Eye (tissue), 1 donor: ENCODE results near the gene KRTAP5-9.
"Not testable (repeated sequence)": the region's sequence is repeated elsewhere in the genome, so short reads cannot be mapped to it uniquely, and the experiment has no call there.

Experiments
- DNase-seq: peaks from one replicate; pipeline ENCODE4 v3.0.0-alpha.2; 2015

Gene KRTAP5-9, protein sequence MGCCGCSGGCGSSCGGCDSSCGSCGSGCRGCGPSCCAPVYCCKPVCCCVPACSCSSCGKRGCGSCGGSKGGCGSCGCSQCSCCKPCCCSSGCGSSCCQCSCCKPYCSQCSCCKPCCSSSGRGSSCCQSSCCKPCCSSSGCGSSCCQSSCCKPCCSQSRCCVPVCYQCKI

DNA sequence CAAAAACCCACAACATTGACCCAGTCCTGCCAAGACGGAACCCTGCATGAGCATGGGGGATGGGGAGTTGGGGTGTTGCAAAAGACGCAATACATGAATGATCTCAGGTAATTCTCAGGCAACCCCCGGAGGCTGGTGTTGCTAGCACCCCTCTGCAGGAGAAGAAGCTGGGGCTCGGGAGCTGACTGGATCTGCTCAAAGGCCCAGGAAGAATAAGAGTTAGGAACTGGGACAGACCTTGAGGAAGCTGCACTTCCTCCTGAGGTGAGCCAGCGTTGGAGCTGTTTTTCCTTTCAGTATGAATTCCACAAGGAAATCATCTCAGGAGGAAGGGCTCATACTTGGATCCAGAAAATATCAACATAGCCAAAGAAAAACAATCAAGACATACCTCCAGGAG, at the start of gene KRTAP5-9:
Gene KRTAP5-9 (plus strand): TSS at position 301 of the 400 bp plus-strand sequence. CDS start 238 bp downstream, outside the sequence.
- no peak for DNase-seq

DNA sequence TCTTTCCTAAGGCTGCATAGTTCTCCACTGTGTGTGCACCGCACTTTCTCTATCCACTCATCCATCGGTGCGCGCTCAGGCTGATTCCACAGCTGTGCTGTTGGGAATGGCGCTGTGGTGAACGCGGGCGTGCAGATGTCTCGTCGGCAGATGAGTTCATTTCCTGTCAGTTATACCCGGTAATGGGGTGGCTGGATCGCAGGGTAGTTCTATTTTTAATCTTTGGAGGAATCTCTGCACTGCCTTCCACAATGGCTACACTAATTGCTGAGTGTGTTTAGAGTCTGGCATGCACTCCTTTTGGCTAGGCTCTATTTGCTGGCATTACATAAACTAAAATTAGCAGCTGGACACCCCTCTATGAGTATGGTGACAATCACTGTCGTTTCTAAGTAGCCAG, 49.1 kb upstream of the KRTAP5-9 start:
- no peak for DNase-seq

DNA sequence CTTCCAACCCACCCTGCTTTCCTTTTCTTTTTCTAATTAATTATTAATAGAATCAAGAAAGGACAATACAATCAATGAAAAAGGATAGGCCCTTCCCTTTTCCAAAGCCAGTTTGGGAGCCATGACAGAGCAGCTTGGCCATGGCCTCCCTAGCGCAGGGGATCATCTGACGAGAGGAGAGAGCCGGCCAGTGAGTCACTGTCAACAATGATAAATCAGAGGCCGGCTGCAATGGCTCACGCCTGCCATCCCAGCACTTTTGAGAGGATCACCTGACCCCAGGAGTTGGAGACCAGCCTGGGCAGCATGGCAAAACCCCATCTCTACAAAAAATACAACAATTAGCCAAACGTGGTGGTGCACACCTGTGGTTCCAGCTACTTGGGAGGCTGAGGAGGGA, 48.7 kb upstream of the KRTAP5-9 start:
- DNase-seq, result no peak

DNA sequence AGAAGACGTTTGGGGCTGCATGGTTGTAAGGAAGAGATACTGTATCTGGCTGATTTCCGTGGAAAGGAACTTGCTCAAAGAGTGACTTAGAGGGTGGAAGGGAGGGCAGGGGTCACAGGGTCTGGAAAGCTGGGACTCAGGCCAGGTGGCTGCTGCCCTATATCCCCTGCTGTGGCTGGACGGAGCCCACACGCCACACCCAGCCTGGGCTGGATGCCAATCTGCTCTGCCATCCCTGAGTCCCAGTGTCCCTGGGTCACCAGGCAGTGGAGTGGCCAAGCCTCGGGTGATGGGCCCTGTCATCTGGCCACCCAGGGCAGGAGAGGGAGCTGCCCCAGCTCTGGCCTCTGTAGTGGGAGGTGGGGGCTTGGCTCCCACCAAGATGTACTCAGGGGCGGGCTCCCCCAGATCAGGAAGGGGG, 47.6 kb upstream of the KRTAP5-9 start:
- DNase-seq, result no peak

DNA sequence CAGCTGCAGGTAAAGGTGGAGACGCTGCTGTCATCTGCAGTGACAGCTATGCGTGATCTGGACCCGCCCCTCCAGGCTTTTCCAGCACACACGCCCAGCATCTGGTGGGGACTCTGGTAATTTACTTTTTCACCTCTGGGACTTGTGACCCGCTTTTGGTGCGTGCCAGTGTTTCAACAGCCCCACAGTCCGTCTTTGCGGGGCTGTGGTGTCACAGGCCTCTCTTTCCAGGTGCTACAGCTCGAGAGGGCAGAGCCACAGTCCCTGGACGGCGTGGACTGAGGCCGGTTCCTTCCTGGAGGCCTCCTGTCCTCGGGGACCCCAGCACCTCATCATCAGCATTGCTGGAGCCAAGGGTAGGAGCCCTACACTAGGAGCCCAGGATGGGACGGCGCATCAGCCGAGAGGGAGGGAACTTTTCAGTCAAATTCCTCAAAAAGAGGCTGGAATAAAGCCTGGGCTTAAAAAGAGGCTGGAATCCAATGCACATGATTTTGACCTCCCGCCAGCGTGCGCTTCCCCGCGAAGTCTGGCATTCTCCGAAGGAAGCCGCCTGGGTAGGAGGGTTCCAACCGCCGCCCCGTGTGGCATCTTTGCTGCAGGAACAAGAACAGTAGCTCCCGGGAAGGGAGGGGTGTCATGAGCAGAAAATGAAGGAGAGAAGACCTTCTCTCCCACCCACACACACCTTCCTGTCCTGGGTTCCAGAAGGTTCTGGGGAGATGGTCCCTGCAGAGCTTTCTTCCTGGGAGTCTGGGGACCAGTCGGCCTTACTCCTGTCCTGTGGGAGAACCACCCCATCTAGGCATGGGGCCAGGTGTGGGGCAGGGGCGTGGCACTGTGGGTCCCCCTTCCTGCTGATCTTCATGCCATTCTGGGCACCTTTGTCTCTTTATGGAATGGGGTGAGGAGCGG, 46.9 kb upstream of the KRTAP5-9 start:
- no peak for DNase-seq

DNA sequence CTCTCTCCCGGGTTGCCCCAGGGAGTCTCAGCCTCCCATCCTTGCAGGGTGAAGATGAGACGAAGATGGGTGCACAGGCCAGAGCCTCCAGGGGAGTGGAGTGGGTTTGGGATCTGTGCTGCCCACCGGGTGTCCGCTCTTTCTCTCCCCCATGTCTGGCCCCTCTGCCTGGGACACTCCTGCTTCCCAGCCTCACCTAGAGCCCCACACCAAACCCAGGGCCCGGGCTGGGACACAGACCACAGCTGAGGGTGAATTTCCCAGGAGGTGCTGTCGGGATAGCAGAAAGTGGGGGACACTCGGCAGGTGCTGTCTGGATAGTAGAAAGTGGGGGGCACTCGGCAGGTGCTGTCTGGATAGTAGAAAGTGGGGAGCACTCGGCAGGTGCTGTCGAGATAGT, 46.2 kb upstream of the KRTAP5-9 start:
- no peak for DNase-seq

DNA sequence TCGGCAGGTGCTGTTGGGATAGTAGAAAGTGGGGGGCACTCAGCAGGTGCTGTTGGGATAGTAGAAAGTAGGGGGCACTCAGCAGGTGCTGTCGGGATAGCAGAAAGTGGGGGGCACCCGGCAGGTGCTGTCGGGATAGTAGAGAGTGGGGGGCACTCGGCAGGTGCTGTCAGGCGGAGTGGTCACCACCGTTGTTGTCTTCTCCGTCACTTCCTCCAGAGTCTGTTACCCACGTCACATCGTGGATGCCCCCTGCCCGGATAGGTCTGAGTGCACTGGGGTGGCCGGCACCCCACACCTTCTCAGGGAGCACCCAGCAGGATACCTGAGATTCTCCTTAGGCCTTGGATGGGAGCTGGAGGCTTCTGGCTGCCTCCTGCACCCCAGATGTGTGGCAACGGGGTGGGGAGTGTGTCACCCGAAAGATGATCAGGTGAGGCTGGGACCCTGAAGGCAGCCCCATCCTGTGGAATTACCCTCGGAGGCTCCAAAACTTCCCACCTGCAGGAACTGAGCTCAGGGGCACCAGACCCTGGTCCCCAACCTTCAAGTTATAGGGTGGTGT, 45.3 kb upstream of the KRTAP5-9 start:
- no peak for DNase-seq

DNA sequence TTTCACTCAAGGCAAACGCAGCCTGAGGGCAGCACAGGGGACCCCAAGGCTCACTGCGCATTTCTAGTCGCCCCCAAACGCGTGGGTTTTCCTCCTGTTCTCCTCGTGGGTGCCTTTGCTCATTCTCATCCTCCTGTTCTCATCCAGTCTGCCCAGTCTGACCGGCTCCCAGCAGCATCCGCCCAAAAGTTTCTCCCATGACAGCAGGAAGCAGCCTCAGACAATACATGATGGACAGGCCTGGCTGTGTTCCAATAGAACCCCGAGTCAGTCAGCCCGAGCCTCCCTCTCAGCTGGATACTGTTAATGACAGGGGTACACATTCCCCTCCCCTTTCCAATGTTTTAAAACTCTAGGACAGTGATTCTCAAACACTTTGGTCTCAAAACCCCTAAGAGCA, 43.7 kb upstream of the KRTAP5-9 start:
- DNase-seq, result peak; percentile 28

DNA sequence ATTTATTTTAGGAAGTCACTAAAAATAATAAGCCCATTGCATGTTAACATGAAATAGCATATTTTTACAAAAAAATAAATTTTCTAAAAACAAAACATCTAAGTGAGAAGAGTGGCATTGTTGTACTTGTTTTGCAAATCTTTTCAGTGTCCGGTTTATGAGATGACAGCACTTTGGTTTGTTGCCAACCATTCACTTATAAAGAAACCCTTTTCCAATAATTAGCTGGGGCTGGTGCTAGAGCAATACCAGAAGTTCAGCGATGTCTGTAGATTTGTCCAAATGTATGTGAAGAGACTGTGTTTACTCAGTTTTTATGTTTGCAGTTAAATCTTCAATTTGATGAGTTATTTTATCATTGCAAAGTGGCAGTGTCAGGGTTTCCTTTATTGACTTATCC, 43.2 kb upstream of the KRTAP5-9 start:
- DNase-seq, result no peak

DNA sequence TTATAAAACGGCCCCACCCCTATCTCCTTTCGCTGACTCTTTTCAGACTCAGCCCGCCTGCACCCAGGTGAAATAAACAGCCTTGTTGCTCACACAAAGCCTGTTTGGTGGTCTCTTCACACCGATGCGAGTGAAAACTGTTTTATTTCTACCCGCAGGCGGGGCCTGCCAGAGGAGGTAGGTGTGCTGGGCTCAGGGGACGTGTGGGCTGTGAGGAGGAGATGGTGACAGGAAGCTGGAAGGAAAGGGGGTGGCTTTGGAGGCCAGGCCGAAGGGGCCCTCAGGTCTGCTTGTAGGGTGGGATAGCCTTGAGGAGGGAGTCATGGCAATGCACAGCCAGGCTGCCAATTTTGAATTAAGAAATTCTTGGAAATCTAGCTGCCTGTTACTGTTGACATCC, 42.4 kb upstream of the KRTAP5-9 start:
- DNase-seq, result no peak

DNA sequence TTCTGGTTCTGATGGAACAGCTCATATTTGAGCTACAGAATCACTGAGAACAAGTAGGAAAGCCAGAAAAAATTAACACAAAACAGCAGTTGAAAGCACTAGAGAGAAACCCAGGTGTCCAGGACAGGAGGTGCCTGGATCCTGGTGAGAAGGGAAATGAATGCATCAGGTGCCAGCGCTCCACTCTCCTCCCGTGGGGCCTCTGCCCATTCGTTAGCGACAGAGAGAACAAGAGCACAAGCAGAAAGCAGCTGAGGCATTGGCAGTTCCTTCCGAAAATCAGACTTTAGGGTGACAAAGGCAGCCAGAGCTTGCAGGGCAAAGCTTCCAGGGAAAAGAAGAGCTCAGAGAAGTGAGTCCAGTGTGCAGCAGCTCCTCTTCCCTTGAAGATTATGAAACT, 41.1 kb upstream of the KRTAP5-9 start:
- DNase-seq, result no peak

DNA sequence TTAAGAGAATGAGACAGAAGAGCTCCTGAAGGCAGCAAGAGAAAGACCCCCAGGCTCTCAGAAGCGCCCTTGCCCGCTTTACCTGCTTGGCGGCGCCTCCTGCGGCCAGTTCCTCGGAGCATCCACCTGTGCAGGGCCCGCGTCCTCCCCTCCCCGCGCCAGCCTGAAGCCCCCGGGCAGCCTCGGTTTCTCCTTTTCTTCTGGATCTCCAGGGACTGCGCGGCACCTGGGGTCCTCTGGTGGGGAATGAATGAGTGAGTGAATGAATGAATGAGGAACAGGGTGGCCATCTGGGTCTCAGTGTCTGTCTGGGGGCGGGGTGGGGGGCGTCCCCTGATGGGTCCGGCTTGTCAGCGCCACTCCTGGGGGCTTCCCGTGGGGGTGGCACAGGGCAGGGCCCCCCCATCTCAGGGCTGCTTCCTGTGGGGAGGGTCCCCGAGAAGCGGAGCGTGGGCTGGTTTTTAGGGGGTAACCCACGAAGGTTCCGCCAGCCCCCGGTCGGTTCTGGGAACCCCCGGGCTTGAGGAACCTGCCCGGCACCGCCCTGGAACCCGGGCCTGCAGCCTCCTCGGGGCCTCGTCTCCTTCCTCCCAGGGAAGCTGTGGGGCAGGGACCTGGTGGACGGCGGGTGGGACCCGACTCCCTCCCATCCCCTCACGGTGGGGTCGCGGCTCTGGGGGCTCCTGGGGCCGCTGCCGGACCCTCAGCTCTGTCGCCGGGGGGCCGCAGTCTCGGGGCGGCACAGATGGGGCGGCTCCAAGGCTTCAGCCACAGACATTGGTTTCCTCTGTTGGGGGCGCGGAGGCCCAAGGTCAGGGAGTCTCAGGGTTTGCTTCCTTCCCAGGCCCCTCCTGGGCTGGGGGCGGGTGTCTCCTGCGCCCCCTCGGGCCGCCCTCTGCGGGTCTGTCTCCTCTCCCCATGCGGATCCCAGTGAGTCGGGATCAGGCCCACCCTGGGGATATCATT, 29.4 kb upstream of the KRTAP5-9 start:
- no peak for DNase-seq

DNA sequence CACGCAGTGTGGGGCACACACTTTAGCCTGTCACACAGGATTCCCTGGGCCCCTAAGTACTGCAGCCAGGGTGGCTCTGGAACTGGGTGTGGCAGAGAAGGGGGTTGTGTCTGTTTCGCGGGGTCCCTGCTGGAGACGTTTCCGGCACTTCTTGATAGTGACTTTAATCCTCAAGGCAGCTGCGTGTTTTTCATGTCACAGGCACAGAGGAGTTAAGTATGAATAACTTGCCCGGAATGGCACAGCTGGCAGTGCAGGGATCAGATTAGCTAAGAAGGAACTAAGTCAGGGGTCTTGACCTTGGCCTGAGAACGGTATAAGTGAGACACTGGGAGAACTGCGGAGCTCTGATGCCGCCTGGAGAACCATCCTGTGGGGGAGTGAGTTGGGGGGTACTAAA, 28.7 kb upstream of the KRTAP5-9 start:
- no peak for DNase-seq

DNA sequence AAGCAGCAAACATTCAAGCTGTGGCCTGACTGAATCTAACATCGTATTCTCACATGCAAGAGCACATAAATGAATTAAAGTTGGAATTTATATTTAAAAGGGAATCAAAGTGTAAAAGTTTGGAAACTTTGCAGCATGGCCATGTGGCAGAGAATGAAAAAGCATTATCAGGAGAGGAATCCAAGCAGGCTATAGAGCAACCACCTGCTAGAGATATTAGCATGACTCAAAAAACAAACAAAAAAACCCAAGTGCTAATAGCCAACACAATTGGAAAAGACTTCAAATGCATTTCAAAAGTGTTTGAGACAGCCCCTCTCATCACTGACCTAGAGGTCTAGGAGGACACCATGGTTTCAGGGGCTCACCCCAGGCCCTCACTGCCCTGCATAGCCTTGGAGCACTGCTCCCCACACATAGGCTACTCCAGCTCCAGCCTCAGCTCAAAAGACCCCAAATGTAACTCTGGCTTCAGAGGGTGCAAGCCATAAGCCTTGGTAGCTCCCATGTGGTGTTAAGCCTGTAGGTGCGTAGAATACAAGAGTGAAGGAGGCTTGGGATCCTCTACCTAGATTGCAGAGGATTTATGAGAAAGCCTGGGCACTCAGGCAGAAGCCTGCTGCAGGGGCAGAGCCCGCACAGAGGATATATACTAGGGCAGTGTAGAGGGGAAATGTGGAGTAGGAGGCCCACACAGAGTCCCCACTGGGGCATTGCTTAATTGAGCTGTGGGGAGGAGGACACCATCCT, 22.9 kb upstream of the KRTAP5-9 start:
- no peak for DNase-seq

DNA sequence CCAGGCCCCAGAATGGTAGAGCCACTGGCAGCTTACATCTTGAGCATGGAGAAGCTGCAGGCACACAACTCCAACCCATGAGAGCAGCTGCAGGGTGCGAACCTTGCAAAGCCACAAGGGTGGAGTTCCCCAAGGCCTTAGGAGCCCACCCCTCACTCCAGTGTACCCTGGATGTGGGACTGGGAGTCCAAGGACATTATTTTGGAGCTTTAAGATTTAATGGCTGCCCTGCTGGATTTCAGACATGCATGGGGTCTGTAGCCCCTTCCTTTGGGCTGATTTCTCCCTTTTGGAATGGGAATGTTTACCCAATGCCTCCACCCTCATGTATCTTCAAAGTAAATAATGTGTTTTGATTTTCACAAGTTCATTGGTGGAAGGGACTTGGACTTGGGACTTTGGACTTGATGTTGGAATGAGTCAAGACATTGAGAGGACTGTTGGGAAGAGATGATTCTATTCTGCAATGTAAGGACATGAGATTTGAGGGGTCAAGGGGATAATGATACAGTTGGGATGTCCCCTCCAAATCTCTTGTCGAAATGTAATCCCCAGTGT, 22.2 kb upstream of the KRTAP5-9 start:
- no peak for DNase-seq

DNA sequence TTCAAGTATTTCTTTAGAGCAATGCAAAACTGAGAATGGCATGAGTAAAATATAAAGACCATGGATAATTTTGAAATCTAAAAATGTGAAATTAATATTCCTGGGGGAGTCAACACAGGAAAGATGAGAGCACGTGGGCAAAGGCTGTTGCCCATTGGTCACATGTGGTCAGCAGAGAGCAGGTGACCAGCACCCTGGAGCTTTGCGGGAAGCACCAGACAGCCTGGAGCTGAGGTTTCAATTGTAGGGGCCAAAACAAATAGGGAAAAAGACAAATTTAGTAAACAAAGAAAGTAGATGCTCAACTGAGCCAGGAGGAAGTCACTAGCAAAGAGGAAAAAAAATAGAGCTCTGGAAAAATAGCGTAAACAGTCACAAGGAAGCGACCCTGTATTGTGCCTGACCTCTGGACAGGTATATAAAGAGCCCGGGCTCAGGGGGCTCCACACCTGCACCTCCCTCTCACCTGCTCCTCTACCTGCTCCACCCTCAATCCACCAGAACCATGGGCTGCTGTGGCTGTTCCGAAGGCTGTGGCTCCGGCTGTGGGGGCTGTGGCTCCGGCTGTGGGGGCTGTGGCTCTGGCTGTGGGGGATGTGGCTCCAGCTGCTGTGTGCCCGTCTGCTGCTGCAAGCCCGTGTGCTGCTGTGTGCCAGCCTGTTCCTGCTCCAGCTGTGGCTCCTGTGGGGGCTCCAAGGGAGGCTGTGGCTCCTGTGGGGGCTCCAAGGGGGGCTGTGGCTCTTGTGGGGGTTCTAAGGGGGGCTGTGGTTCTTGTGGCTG, 21.2 kb upstream of the KRTAP5-9 start, which contains the start of gene KRTAP5-7:
Gene KRTAP5-7 (plus strand): TSS at position 472 of the 780 bp plus-strand sequence. CDS start 34 bp downstream, at position 506.
- not testable (repeated sequence) for DNase-seq

DNA sequence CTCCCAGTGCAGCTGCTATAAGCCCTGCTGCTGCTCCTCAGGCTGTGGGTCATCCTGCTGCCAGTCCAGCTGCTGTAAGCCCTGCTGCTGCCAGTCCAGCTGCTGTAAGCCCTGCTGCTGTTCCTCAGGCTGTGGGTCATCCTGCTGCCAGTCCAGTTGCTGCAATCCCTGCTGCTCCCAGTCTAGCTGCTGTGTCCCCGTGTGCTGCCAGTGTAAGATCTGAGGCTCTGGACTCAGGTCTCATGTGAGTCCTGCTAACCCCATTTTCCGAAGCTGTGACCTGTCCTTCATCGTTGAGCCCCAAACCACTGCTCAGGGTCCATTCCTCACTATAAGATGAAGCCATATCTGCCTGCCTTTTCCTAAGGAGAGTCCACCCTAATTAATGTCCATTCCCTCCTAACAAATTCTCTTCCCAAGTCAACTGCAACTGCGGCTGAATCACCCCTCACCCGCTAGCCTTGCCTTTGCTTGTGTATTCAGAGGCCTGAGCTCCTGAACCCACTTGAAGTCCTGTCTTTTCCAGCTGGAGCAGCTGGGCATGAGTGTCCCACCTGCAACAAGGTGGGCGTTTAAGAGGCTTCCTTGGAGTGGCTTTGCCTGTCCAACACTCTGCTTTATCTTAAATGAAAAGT, 20.5 kb upstream of the KRTAP5-9 start:
- DNase-seq, result no peak

DNA sequence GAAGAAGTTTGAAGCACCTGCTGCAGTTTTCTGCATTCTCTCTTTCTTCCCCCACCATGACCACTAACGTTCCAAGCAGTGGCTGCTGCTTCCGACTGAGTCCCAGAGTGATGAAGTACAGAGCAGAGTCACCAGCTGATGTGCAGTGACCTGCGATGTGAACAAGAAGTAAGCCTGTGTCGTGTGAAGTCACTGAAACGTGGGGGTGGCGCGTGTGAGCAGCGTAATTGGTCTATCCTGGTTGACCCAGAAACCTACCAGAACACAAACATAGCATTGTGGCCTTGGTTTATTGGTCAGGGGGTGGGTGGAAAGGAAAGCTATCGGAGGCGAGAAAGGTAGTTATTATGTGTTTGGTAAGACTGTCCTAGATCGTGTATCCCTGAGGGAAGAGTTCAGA, 17.6 kb upstream of the KRTAP5-9 start:
- no peak for DNase-seq

DNA sequence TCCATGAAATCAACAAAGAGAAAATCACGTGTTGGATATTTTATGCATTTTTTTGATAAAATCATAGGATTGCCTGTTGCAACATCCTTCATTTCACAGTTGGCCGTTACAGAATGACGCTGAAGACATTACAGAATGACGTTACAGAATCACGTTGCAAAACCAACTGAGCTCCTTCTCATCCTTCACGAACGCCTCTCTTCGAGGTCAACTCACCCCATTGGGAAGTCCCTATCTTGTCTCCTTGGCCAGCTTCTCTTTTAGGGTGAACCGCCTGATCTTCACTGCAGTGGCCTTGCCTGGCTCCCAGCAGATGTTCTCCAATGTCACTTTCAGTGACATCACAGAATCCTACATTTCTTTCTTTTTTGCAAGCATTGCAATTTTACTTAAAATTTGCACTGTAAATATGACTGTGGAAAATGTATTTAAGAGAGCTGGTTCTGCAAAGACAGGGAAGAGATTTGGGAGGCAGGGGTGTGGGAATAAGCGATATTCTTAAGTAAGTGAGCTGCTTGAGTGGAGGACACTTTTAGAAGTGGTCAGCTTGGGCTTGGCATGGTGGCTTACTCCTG, 16.1 kb upstream of the KRTAP5-9 start:
- DNase-seq, result no peak
